ENCODE results near the gene ICAM5. TPM values are rescaled to one million over a fixed set of nuclear protein-coding genes. Genes with fewer than 3 reads are reported as not detected.

Gene ICAM5
- total RNA-seq, 2 donors from 2014 or later = 0.41 to 0.49 TPM

DNA sequence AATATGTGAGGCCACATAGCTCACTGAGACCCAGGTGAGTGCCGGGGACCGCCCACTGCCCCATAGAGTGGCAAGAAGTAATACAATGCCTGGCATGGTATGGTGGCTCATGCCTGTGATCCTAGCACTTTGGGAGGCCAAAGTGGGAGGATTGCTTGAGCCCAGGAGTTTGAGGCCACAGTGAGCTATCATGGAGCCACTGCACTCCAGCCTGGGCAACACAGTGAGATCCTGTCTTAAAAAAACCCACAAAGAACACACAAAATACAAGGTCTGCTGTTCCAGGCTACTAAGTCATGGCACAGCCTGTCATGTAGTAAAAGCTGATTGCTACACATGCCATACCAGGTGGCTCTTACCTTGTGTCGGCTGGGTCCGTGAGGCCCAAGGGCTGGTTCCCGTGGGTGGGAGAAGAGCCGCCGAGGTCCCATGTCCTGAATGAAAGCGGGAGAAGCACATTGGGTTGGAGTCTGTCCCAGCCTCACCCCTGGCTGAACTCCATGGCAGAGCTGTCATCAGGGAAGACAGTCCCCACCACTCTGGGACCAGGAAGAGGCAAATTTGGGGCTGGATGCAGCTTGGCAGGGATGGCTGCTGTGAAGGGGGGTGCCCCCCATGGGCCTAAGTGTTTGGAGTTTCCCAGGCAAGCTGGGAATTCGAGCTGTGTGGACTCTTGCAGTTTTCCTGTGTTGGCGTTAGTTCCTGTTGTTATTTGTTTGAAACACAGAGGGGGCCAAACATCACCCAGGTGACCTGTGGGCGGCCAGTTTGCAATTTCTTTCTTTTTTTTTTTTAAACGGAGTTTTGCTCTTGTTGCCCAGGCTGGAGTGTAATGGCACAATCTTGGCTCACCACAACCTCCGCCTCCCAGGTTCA lies 29.3 kb downstream of the ICAM5 start:
- peaks cover 4 to 10% of the 10 kb centered on the region in 2 donors for H3K4me1 ChIP-seq (ENCODE audit: control insufficient read depth in 1 of 2, low read depth in 2 of 2)
- H3K9me3 ChIP-seq = no peaks in the 10 kb centered on the region
- DNase-seq (ENCODE audit: low spot score) = no peak
- peaks cover 48% of the 10 kb centered on the region for H3K36me3 ChIP-seq
- H3K27ac ChIP-seq = no peak overlapping the region
- TF ChIP-seq, protein P1, sequence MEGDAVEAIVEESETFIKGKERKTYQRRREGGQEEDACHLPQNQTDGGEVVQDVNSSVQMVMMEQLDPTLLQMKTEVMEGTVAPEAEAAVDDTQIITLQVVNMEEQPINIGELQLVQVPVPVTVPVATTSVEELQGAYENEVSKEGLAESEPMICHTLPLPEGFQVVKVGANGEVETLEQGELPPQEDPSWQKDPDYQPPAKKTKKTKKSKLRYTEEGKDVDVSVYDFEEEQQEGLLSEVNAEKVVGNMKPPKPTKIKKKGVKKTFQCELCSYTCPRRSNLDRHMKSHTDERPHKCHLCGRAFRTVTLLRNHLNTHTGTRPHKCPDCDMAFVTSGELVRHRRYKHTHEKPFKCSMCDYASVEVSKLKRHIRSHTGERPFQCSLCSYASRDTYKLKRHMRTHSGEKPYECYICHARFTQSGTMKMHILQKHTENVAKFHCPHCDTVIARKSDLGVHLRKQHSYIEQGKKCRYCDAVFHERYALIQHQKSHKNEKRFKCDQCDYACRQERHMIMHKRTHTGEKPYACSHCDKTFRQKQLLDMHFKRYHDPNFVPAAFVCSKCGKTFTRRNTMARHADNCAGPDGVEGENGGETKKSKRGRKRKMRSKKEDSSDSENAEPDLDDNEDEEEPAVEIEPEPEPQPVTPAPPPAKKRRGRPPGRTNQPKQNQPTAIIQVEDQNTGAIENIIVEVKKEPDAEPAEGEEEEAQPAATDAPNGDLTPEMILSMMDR (IDR thresholded peaks at IDR 0.05) = no peak
- no peak for ATAC-seq (ENCODE audit: insufficient number of reproducible peaks, low FRiP score, low read depth)
- H3K27me3 ChIP-seq (replicated peaks; ENCODE audit: insufficient read depth) = no peaks in the 10 kb centered on the region
- no peak overlapping the region for H3K4me3 ChIP-seq

DNA sequence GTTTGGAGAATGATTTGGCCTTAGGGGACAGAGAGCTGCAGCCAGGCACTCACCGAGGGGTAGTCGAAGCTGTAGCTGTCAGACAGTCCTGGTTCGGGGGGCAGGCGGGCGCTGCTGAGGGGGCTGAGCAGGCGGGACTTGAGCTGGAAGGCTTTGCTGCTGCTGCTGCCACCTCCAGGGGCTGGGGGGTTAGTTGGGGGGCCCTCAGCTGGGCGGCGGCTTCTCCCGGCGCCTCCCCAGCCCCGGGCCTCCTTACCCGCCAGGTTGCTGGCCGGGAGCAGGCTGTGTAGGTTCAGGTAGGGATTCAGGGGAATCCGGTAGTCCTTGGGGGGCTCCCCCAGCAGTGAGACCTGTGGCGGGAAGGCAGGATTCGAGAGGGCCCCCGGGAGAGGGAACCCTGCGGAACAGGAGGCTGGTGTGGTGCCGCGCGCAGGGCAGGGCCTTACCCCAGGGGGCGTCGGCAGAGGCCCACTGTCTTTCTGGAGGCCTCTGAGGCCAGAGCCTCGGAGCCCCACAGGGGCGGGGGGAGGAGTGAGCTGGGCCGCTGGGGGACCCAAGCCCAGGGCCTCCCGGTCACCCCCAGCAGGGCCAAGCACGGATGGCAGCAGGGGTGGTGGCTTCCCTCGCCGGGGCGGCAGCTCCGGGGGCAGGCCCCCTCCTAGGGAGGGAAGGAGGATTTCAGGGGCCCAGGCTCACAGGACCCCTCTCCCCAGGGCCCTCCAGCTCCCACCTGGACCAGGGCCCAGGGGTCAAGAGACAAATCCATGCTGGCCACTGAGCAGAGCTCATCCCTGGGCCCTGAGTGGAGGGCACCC lies 31.1 kb downstream of the ICAM5 start:
- TF ChIP-seq, protein P1 (IDR thresholded peaks at IDR 0.05) = no peak
- peaks cover 0 to 4% of the 10 kb centered on the region in 2 donors for H3K4me1 ChIP-seq (ENCODE audit: control insufficient read depth in 1 of 2, low read depth in 2 of 2)
- ATAC-seq (ENCODE audit: insufficient number of reproducible peaks, low FRiP score, low read depth) = no peak
- H3K9me3 ChIP-seq = no peaks in the 10 kb centered on the region
- H3K27ac ChIP-seq = no peak overlapping the region
- no peak overlapping the region for H3K4me3 ChIP-seq
- no peak for DNase-seq (ENCODE audit: low spot score)
- H3K27me3 ChIP-seq (replicated peaks; ENCODE audit: insufficient read depth) = no peaks in the 10 kb centered on the region
- peaks cover 66% of the 10 kb centered on the region for H3K36me3 ChIP-seq

DNA sequence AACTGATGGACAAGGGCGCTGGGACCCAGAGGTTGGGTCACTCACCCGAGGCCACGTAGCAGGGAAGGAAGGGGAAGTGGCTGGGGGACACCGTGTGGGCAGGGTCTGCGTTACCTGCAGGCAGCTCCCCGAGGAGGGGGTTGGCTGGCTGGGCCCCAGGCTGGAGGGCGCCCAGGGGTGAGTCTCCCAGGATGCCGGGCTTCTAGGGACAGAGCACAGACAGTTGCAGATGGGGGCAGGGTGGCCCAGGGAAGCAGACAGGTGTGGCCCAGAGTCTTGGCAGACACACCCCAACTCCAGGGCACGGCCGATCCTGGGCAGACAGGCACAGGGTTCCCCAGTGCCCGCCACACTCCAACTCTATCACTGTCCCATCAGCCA lies 31.7 kb downstream of the ICAM5 start:
- Histone ChIP-seq H3K36me3 (peaks cover 67% of the 10 kb centered on the region), H3K4me1 (ENCODE audit: control insufficient read depth in 1 of 2, low read depth in 2 of 2) (no peaks in the 10 kb centered on the region), H3K9me3 (no peaks in the 10 kb centered on the region), H3K27me3 (replicated peaks; ENCODE audit: insufficient read depth) (no peaks in the 10 kb centered on the region), H3K27ac (no peak overlapping the region), H3K4me3 (no peak overlapping the region)
- ATAC-seq (ENCODE audit: insufficient number of reproducible peaks, low FRiP score, low read depth) (no peak), DNase-seq (ENCODE audit: low spot score) (no peak)
- TF ChIP-seq, protein P1 (IDR thresholded peaks at IDR 0.05) = no peak

DNA sequence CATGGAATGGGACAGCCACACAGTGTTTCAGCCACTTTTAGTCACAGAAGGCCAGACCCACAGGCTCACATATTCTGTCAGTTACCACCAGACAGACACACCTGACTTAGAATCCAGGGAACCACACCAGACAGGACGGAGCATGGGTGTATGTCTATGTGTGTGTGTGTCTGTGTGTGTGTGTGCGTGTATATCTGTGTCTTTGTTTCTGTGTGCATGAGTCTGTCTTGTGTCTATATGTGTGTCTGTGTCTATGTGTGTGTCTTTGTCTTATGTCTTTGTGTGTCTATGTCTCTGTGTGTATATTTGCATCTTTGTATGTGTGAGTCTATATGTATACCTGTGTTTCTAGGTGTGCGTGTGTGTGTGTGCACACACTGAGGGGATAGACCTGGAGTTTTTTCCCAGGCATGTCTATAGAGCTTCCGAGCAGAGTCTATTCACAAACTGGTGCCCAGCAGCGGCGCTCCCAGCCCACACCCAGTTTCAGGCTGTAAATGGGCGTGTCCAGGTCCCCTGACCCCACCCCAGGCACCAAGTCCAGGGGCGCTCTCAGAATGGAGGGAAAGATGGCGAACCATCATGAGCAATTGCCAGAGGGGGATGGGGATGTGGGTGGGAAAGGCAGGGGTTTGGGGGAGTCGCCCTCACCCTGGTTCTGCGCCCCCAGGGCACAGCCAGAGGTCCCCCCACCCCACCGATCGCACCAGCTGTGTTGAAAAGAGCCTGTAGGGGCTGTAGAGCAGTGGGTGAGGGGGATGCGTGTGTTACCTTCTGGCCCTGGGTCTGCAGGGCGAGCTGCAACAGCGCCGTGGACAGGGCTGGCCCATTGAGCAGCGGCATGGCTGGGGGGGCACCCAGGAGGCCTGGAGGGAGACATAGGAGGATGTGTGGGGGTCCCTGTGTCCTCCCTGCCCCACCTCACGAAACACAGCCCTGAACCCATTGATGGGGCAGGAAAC lies 32.4 kb downstream of the ICAM5 start:
- DNase-seq (ENCODE audit: low spot score) = no peak
- TF ChIP-seq, protein P1 (IDR thresholded peaks at IDR 0.05) = no peak
- H3K36me3 ChIP-seq = peaks cover 70% of the 10 kb centered on the region
- H3K4me1 ChIP-seq (ENCODE audit: control insufficient read depth in 1 of 2, low read depth in 2 of 2) = no peaks in the 10 kb centered on the region
- no peak overlapping the region for H3K27ac ChIP-seq
- no peaks in the 10 kb centered on the region for H3K9me3 ChIP-seq
- no peak overlapping the region for H3K4me3 ChIP-seq
- H3K27me3 ChIP-seq (replicated peaks; ENCODE audit: insufficient read depth) = no peaks in the 10 kb centered on the region
- ATAC-seq (ENCODE audit: insufficient number of reproducible peaks, low FRiP score, low read depth) = no peak
